HEK293 (cell line): Measurements from ENCODE around the gene NDRG3.

Experiments
- CTCF ChIP-seq: fragments of 450-650 bp; formaldehyde crosslinking; IDR thresholded peaks from 2 replicates; pipeline ENCODE4 v1.5.1; 2016; ENCODE audit warnings: missing biosample characterization, missing genetic modification characterization
- TSHZ1 ChIP-seq: fragments of 450-650 bp; formaldehyde crosslinking; IDR thresholded peaks from 2 replicates; pipeline ENCODE4 v1.5.1; 2016; ENCODE audit warnings: missing biosample characterization, missing genetic modification characterization, borderline replicate concordance
- ZNF292 ChIP-seq: fragments of 450-650 bp; formaldehyde crosslinking; IDR thresholded peaks from 2 replicates; pipeline ENCODE4 v1.5.1; 2016; ENCODE audit warnings: low read depth, missing biosample characterization, missing genetic modification characterization, borderline replicate concordance
- ZNF548 ChIP-seq: fragments of 450-650 bp; formaldehyde crosslinking; IDR thresholded peaks from 2 replicates; pipeline ENCODE4 v1.5.1; 2016; ENCODE audit warnings: missing biosample characterization, missing genetic modification characterization

DNA sequence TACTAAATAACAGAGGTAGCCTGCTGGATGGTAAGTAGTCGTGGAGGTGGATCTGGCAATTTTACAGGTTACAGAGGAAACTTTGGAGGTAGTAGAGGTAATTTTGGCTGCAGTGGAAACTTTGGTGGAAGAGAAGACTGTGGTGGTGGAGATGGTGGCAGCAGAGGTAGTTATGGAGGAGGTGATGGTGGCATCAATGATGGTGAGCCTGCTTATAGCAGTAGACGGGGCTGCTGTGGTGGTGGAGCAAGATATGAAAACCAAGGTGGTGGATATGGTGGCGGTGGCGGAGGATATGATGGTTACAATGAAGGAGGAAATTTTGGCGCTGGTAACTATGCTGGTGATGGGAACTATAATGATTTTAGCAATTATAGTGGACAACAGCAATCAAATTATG lies 125.0 kb downstream of the NDRG3 start:
- TF ChIP-seq CTCF (no peak), ZNF292 (tag by site-specific recombination) (no peak), ZNF548 (tag by site-specific recombination) (no peak), TSHZ1 (tag by site-specific recombination) (no peak)
